HG02981 (cell line): ENCODE measurements around the gene CISH.

Experiments used
- ATAC-seq: cut with Tn5 transposase; IDR thresholded peaks from one replicate; pipeline ENCODE4 v1.9.1; 2021; ENCODE audit warnings: mild to moderate bottlenecking, moderate library complexity; ENCODE audit not compliant: unreplicated experiment

Gene CISH

DNA sequence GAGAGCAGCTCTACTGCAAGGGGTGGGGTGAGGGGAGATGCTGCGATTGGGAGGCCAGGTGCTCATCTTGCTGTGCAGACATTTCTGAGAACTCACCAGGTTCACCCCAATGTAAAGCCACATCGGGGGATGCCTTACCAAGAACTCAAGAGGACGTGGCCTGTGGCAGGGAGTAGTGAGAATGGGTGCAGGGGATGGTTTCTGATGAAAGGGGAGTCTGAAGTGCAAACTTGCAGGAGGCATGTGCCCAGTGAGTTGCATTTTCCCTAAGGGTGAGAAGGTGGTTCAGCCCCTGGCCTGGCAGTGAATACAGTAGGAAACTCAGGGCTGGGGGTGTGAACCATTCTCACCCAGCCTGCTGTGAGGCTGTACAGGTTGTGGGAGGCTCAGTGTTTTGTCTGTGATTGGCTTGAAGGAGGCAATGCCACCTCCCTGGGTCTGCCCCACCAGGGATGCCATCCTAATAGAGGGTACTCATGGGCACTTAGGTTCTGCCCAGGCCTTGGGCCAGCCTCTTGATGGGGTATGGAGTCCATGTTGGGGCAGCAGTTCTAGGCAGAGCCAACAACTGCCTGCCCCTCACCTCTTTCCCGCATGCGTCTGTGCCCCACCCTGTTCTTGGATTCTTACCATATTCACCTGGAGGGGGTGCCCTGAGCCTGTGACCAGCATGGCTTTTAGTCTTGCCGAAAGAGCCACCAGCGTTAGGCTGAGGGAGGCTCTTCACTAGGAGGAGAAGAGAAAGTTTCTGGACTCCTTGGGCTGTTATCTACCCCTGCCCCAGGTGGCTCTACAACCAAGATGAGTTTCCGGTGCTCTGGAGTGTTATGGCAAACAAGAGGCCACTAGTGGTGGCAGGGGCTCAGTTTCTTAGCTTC is 37.8 kb downstream of the CISH start:
- no peak for ATAC-seq

DNA sequence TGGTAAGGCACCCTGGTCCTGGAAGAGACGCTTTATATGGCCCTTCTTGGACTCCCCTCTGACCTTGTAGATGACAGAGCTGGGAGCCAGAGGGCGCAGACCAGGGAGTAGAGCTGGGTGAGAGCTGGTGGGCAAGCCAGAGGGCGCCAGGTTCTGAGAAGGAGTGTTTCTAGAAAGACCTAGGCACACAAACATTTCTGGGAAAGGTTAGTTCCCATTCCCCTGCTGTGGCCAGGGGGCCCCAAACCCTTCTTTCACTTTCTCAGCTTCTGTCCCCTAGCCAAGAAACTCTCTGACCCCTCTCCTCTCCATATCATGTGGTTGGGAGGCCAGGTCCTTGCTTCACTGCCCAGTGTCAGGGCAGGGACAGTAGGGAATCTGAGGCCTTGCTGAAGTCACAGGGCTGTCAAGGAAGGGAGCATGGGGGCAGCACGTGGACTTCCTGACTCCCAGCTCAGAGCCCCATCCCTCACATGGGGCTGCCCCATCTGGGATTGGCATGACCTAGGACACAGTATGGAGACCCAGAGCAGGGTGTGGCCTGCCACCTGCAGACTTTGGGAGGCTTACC is 38.7 kb downstream of the CISH start:
- ATAC-seq = no peak

DNA sequence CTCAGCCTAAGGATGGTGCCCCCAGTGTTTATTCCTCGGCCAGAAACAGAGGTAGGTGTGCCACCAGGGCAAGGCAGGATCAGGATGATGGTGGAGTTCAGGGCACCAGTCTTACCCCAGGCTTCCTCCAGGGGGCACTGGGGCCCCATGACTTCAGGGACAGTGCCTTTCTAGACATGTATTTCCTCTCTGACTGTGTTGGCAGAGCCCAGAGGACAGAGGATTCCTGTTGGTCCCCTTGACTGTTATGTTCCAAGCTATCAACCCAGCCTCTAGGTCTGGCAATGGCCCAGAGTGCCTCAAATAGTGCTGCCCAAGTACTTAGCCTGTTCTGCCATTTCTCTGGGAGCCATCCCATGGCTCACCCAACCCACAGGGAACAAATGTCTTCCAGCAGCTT is 39.4 kb downstream of the CISH start:
- no peak for ATAC-seq

DNA sequence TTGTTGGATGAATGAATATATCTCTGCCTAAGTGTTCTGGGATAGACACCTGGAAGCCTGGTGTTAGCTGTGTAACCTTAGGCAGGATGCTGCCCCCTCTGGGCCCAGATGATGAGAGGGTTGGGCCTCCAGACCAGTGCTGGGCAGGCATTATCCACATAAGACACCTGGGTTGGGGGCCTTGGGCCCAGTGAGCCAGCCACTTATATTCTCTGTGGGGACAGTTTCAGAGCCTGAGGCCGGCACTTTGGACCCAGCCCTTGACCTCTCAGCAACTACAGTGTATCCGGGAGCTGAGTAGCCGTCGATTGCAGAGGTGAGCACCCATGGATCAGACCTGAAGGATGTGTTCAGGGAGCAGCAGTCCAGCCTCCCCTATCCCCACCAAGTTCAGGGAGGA is 40.1 kb downstream of the CISH start:
- ATAC-seq = no peak

DNA sequence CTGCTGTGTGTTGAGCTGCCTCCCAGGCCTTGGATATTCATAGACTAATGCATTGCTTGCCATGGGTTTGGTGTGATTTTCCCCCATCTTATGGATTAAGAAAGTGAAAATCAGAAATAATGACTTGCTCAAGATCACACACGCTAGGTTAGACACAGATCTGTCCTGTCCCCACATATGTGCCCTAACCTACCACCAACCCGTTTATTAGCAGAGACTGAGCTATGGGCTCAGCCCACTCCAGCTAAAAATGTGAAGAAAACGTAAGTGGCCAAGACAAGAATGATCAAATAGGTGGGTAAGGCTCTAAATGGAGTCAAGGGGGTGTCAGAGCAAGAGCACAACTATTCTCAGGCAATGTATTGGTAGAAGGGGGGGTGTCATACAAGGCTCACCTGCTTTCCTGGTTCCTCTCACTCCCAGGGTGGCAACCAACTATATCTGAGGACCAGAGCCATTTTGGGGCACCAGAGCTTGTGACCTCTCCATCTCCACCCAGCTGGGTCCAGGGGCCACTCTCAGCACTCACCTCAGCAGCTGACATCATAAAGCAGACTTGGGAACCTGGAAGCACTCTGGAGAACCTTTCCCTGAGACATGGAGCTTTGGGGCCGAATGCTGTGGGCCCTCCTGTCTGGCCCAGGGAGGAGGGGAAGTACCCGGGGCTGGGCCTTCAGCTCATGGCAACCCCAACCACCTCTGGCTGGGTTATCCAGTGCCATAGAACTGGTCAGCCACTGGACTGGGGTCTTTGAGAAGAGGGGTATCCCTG is 40.9 kb downstream of the CISH start:
- ATAC-seq = no peak

DNA sequence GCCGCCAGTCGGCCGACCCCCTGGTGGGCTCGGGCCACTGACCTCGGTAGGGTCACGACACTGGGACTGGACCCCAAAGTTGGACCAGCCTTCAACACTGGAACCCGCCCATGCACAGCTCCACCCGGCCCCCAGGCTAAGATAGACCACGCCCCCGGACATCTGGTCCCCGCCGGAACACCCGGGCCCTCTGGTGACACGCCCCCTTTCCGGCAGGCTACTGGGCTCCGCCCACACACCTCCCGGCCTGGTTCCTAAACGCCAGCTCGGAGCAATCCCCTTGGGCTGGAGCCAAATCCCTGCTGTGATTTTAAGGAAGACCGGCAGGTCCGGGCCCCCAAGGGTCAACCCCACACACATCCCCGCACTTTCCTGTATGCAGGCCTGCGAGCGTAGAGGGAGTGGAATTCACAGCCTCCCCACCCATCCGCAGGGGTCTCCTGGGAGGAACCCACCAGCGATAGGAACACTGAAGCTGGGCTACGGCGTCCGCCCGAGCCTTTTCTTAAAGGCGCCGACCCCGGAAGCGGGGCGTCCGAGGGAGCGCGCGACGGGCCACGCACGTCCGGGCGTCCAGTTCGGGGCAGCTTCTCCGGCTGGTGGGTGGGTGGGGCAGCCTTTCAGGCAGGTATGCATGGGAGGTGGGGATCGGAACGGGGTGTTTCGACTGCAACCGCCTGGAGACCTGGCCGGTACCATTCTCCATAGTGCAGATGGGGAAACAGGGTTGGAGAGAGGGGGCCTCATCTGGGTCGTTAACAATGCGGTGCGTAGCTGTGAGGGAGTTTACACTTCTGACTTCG is 42.4 kb downstream of the CISH start, which contains the start of gene HEMK1:
TSS of gene HEMK1 (plus strand) at position 576 of the 803 bp plus-strand sequence. CDS start 1,583 bp downstream, outside the sequence.
- ATAC-seq = peak; percentile 63

DNA sequence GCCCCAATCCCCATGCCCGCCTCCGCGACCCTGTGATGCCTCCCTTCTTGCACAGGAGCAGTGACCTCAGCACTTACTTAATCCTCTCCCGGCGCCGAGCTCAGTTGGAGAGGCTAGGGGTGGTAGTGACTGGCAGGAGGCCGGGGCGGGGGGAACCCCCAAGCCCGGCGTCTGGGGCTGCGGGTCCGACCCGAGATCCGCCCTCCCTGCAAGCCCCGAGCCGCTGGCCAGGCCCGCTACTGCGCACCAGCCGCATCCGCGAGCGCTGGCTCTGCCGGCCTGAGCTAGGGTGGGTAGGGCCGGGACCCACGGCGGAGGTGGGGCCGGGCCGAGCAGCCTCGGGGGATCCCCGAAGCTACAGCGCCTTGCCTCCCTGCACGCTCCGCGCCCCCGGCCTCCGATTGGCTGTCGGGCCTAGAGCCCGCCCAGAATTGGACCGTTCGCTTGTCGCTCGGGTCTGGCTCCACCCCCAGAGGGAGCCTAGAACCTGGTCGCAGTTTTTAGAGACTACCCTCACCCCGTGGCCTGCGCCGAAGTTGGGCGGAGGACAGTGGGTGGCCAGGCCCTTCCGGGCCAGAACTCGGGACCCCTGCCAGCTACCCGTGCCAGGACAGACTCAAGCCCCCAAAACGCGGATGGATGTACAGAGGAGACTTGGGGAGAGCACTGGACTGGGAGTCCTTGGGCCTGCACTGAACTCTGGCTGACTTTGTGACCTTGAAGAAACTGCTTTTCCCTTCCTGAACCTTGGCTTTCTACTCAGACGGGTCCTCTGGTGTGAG is 44.0 kb downstream of the CISH start, which contains the start of gene C3orf18:
TSS of gene C3orf18 (minus strand) at position 362 of the 782 bp plus-strand sequence. CDS start 2,048 bp downstream, outside the sequence.
- peak; percentile 81 for ATAC-seq

DNA sequence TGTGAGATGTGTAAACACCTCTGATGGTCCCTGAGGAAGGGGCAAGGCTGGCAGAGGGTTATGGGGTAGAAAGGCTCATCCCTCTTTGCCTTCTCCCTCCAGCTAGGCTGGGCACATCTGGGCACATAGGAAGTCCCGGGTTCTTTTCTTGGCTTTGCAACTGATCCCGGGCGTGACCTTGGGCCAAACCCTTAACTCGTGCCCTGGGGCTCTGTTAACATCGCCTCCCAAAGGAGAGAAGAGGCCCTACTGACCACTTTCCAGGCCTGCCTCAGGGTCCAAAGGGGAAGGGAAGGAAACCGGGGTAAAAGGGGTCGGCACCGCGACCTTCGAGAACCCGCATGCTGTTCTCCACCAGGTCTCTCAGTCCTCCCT is 44.6 kb downstream of the CISH start:
- ATAC-seq = no peak

DNA sequence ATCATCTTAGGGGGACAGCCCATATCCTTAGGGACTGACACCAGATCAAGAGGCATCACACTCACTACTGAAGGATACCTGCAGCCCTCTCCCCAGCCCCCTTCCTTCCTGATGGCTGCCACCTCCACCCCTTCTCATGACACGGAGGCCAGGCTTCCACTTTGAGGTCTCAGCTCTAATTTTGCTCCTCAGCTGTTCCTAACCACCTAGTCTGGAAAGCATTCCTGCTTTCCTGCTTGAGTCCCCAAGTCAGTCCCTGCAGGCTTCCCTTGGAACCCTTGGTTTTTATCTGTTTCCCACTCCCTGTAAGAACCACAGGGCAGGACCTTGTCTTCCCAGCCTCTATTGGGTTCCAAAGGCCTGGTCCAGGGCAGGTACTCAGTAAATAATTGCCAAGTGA is 47.3 kb downstream of the CISH start:
- ATAC-seq = no peak

DNA sequence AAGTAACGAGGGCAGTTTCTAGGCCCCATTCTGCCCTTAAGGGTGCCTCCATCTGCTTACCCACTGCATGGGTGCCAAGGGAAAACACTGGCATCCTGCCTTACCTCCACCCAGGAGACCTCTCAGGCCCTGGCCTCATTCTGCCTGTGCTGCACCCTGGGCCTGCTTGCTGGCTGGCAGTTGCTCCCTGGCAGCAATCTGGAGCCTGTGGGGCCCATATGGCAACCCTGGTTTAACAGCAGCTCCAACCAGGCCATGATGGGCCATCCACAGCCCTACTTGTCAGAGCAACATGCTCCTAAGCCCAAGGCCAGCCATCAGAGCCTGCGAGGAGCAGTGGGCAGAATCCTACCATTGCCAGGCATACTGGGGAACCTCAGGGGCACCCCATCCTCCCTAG is 47.7 kb downstream of the CISH start:
- ATAC-seq = no peak

DNA sequence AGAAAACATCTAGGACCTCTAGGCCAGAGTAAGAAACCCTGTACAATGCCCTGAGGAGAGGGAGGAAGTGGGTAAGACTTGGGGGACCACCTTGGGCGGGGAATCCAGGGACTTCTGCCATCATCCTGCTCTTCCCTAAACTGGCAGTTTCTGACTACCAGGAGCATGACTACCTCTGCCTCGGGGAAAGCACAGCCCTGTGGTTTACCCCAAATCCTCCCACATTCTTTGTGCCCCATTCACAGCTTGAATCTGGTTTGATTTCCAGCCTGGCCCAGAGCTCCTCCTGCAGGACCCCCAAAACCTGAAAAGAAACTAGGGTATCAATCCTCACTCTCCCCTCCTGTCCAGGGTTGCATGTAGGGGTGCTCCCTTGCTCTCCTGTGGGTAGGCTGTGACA is 48.7 kb downstream of the CISH start:
- ATAC-seq = no peak

DNA sequence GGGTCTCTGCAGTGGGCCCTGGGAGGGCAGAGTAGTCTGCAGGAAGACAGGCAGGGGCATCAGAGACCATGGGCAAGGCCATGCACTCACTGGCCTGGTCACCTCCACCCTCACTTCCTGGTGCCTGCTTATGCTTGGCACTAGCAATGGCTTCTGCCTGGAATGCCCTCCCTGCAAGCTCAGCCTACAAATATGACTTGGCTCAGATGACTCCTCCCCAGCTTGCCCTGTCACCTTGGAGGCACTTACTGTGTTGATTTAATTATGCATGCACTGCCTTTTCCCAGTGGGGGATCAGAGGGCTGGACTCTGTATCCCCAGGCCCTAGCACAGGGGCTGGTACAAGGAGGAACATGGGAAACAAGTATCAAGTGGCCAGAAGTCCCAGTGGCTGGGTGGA is 51.9 kb downstream of the CISH start:
- ATAC-seq = no peak

DNA sequence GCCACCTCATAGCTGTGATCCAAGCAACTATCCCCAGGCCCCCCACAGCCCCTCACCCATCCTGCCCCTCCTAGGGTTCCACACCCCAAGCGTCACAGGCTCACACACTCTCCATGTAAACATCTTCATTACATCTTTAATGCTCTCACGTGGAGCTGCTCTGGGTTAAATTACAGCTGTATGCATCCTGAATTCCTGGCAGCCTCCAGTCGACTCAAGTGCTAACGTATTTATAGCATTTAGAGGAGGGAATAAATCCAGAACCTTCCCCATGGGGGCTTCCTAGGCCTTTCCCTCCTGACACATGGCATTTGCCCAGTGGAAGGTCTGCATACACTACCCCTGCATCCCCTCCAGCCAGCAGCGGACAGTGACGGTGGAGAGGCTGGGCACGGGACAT is 53.7 kb downstream of the CISH start:
- no peak for ATAC-seq

DNA sequence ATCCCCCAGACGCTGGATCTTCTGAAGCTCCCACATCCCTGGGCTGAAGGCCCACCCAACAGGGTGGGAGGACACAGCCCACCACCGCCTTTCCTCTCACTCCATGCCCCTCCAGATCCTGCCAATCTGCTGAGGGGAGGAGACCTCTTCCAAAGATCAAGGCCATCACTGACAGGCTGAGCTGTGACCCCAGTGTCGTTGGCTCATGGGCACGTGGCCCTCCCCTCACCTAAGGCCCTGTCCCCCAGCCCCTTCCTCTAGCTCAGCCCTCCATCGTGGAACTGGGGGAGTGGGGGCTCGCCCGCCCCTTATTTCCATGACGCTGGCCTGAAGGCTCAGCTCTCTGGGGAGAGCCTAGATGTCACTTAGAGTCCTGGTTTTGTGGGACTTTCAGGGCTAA is 54.5 kb downstream of the CISH start:
- no peak for ATAC-seq
